ENCODE measurements around the gene ENO4. TPM values are rescaled to one million over a fixed set of nuclear protein-coding genes. Genes with fewer than 3 reads are reported as not detected.
A peak's percentile ranks its signal among the peaks of the same experiment; 100 is the strongest.

Gene ENO4
- total and polyA plus RNA-seq, 10 of the 15 experiments (the other 5 are each of a cell fraction or from before 2014, with no cell fraction given): 0.12 to 0.37 (median 0.18) TPM; not detected in 7

GRCh38 chr10:116905845-116906210 is 56.5 kb downstream of the ENO4 start:
- no peaks in the 10 kb centered on the region for H4K20me1 ChIP-seq (ENCODE audit: control insufficient read depth, insufficient read depth)
- no peak for DNase-seq (ENCODE audit: low read depth, low spot score)
- BruUV-seq (replicated peaks): no TSS peak
- no peak overlapping the region for H3K9ac ChIP-seq (ENCODE audit: control insufficient read depth, insufficient read depth, low read length)
- no peak overlapping the region for H3K4me3 ChIP-seq
- H3K9me3 ChIP-seq (replicated peaks; ENCODE audit: control insufficient read depth, insufficient read depth, low read length): no peaks in the 10 kb centered on the region
- H3K27me3 ChIP-seq (replicated peaks in 1 of 2; ENCODE audit: control insufficient read depth in 2 of 2, insufficient read depth in 2 of 2, low read length in 1 of 2): no peaks in the 10 kb centered on the region; a peak in 1 of 4 replicates
- H3K36me3 ChIP-seq (ENCODE audit: control insufficient read depth in 2 of 2, insufficient read depth in 2 of 2, low read length in 1 of 2): no peaks in the 10 kb centered on the region
- in situ Hi-C loops (cut with MboI) (no loop called here), intact Hi-C loops (cut with micrococcal nuclease; ENCODE audit: unreplicated experiment) (no loop called here)
- H3K4me1 ChIP-seq (ENCODE audit: control insufficient read depth, insufficient read depth, low read length): no peaks in the 10 kb centered on the region
- H3K79me2 ChIP-seq (ENCODE audit: control insufficient read depth, insufficient read depth, low read length): no peaks in the 10 kb centered on the region
- H2AFZ ChIP-seq (ENCODE audit: control insufficient read depth, low read depth, low read length): no peak overlapping the region
- no peak overlapping the region for H3K4me2 ChIP-seq (ENCODE audit: control insufficient read depth, insufficient read depth)
- ChIA-PET RAD21 (ENCODE audit: unreplicated experiment) (no interaction called here), POLR2A (no interaction called here), SMC1A (ENCODE audit: uncharacterized antibody, unreplicated experiment) (no interaction called here), CTCF (interaction anchor here (1.5 kb wide), 1 partner anchor 12 kb away, joined by 3 read pairs; no protein-coding TSS in a partner anchor)
- ATAC-seq: no peak
- no peak for FAIRE-seq
- H3K27ac ChIP-seq (ENCODE audit: control insufficient read depth, insufficient read depth): no peak overlapping the region
- WGBS (ENCODE audit: insufficient coverage, insufficient replicate concordance, low lambda C conversion rate, missing lambda C conversion rate): 40% methylated on average over 3 of the region's 3 CpGs
- TF ChIP-seq BCL3 (IDR thresholded peaks at IDR 0.05; ENCODE audit: borderline replicate concordance, insufficient read depth, low read depth, low read length, poor library complexity, severe bottlenecking) (peak; percentile 58), ZSCAN29 (IDR thresholded peaks at IDR 0.05) (no peak)

GRCh38 chr10:116907245-116907987 is 58.1 kb downstream of the ENO4 start:
- Histone ChIP-seq H3K27me3 (replicated peaks in 1 of 2; ENCODE audit: control insufficient read depth in 2 of 2, insufficient read depth in 2 of 2, low read length in 1 of 2) (no peaks in the 10 kb centered on the region), H3K79me2 (ENCODE audit: control insufficient read depth, insufficient read depth, low read length) (no peaks in the 10 kb centered on the region), H3K4me3 (no peak overlapping the region), H3K9ac (ENCODE audit: control insufficient read depth, insufficient read depth, low read length) (no peak overlapping the region), H3K4me2 (ENCODE audit: control insufficient read depth, insufficient read depth) (no peak overlapping the region), H4K20me1 (ENCODE audit: control insufficient read depth, insufficient read depth) (no peaks in the 10 kb centered on the region), H3K27ac (ENCODE audit: control insufficient read depth, insufficient read depth) (no peak overlapping the region), H3K9me3 (replicated peaks; ENCODE audit: control insufficient read depth, insufficient read depth, low read length) (no peaks in the 10 kb centered on the region), H2AFZ (ENCODE audit: control insufficient read depth, low read depth, low read length) (no peak overlapping the region), H3K36me3 (ENCODE audit: control insufficient read depth in 2 of 2, insufficient read depth in 2 of 2, low read length in 1 of 2) (no peaks in the 10 kb centered on the region), H3K4me1 (ENCODE audit: control insufficient read depth, insufficient read depth, low read length) (no peaks in the 10 kb centered on the region)
- no peak for ATAC-seq
- WGBS (ENCODE audit: insufficient coverage, insufficient replicate concordance, low lambda C conversion rate, missing lambda C conversion rate): 5% methylated on average over 6 of the region's 6 CpGs
- no TSS peak for BruUV-seq (replicated peaks)
- TF ChIP-seq SPI1 (IDR thresholded peaks at IDR 0.05; ENCODE audit: borderline replicate concordance, insufficient read depth, low read depth, low read length) (no peak), MYC (IDR thresholded peaks at IDR 0.05; ENCODE audit: insufficient read depth, insufficient read length, insufficient replicate concordance, low read length, severe bottlenecking) (no peak), MTA3 (IDR thresholded peaks at IDR 0.05; ENCODE audit: borderline replicate concordance, low read length) (no peak), SUPT20H (IDR thresholded peaks at IDR 0.05; ENCODE audit: borderline replicate concordance, control insufficient read depth, low read depth, low read length) (no peak), ZBTB11 (CRISPR knock-in tag; IDR thresholded peaks at IDR 0.05) (no peak), TCF12 (IDR thresholded peaks at IDR 0.05; ENCODE audit: low read depth, low read length) (no peak), ZNF24 (IDR thresholded peaks at IDR 0.05) (no peak), EED (IDR thresholded peaks at IDR 0.05; ENCODE audit: low read depth) (no peak)
- ChIA-PET CTCF (no interaction called here), RAD21 (ENCODE audit: unreplicated experiment) (no interaction called here), POLR2A (no interaction called here), SMC1A (ENCODE audit: uncharacterized antibody, unreplicated experiment) (no interaction called here)
- in situ Hi-C loops (cut with MboI): no loop called here
- no peak for FAIRE-seq
- intact Hi-C loops (cut with micrococcal nuclease; ENCODE audit: unreplicated experiment): no loop called here
- DNase-seq (ENCODE audit: low read depth, low spot score): no peak
